ENCODE measurements around the gene SH3BGRL2. TPM values are rescaled to one million over a fixed set of nuclear protein-coding genes. Genes with fewer than 3 reads are reported as not detected.

The SH3BGRL2 gene
- total RNA-seq, 1 experiment from 2014 or later, result 3.8 TPM

DNA sequence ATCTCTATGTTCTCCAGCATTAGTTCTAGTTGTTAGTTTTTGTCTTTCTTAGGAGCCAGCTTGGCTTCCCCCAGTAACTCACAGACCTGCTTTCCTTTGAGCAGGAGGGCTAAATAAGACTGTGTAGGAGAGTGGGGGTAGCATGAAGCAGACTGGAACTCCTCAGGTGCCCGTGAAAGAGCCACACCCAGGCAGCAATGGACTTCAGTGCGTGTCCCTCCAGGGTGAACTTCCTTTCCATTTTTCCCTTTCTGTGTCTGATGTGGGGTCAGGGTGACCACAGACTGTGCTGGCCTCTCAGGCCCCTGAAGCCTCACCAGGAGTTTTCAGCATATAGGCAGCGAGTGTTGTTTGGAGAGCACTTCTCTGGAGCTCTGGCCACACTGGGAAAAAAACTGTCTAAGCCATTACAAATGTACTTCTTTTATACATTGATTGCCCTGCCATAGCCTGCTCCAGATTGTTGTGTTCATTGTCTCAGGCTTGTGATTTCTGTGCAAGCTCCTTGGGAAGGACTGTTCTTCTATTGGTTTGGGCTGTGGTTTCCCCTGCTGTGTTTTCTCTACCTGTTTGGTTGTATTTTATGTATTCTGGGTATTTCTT lies 55.7 kb downstream of the SH3BGRL2 start:
- Histone ChIP-seq H3F3A (ENCODE audit: low read length, unreplicated experiment) (no peaks in the 10 kb centered on the region), H3K9me2 (replicated peaks; ENCODE audit: low read length) (no peaks in the 10 kb centered on the region), H3K4me2 (ENCODE audit: low read length) (no peak overlapping the region), H3K36me3 (ENCODE audit: low read depth, low read length) (no peaks in the 10 kb centered on the region), H3K4me1 (ENCODE audit: insufficient read depth, low read length) (no peaks in the 10 kb centered on the region), H3K27ac (ENCODE audit: low read length) (no peak overlapping the region), H3K4me3 (ENCODE audit: low read length) (no peak overlapping the region), H3K9ac (ENCODE audit: low read length) (no peak overlapping the region), H3K79me2 (ENCODE audit: low read length) (no peaks in the 10 kb centered on the region), H4K20me1 (ENCODE audit: low read length) (no peaks in the 10 kb centered on the region), H3K27me3 (ENCODE audit: low read length) (no peaks in the 10 kb centered on the region), H2AFZ (ENCODE audit: low read length) (no peak overlapping the region), H3K9me3 (ENCODE audit: low read length) (no peaks in the 10 kb centered on the region)
- POLR2A ChIA-PET (ENCODE audit: unreplicated experiment), result interaction anchor here (0.7 kb wide), 1 partner anchor 15 kb away, joined by 4 read pairs; no protein-coding TSS in a partner anchor
- TF ChIP-seq EZH2phosphoT487 (IDR thresholded peaks at IDR 0.05; ENCODE audit: borderline replicate concordance, low read length), result no peak
- TF ChIP-seq, protein P1, sequence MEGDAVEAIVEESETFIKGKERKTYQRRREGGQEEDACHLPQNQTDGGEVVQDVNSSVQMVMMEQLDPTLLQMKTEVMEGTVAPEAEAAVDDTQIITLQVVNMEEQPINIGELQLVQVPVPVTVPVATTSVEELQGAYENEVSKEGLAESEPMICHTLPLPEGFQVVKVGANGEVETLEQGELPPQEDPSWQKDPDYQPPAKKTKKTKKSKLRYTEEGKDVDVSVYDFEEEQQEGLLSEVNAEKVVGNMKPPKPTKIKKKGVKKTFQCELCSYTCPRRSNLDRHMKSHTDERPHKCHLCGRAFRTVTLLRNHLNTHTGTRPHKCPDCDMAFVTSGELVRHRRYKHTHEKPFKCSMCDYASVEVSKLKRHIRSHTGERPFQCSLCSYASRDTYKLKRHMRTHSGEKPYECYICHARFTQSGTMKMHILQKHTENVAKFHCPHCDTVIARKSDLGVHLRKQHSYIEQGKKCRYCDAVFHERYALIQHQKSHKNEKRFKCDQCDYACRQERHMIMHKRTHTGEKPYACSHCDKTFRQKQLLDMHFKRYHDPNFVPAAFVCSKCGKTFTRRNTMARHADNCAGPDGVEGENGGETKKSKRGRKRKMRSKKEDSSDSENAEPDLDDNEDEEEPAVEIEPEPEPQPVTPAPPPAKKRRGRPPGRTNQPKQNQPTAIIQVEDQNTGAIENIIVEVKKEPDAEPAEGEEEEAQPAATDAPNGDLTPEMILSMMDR (conservative IDR thresholded peaks at IDR 0.05; ENCODE audit: low read depth, low read length), result no peak
- TF ChIP-seq EZH2 (IDR thresholded peaks at IDR 0.05; ENCODE audit: low read length, unreplicated experiment), result no peak
- ATAC-seq (no peak), DNase-seq (no peak)
- BruUV-seq (replicated peaks), result no TSS peak
- CTCF ChIA-PET, result no interaction called here
- intact Hi-C loops (cut with micrococcal nuclease), result no loop called here

DNA sequence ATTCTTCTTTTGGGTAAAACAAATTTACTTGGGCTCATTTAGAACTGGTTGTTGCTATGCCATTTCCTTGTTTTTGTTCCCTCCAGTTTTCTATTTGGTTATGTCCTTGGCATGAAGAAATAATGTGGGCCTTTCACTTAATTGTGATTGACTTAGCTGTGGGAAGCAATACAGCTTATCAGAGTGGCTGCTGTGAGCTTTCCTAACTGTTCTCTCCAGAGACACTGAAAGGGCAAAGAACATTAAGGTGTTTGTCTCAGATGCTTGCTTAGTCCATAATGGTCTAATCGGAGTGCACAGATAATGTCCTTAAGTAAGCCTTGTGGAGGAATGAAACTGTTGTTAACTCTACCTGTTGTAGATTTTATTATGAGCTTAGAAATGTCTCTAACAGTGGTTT lies 56.6 kb downstream of the SH3BGRL2 start:
- Histone ChIP-seq H3K36me3 (ENCODE audit: low read depth, low read length) (no peaks in the 10 kb centered on the region), H3K4me3 (ENCODE audit: low read length) (no peak overlapping the region), H3F3A (ENCODE audit: low read length, unreplicated experiment) (no peaks in the 10 kb centered on the region), H3K4me1 (ENCODE audit: insufficient read depth, low read length) (no peaks in the 10 kb centered on the region), H3K27ac (ENCODE audit: low read length) (no peak overlapping the region), H3K9me3 (ENCODE audit: low read length) (no peaks in the 10 kb centered on the region), H3K79me2 (ENCODE audit: low read length) (no peaks in the 10 kb centered on the region), H3K9ac (ENCODE audit: low read length) (no peak overlapping the region), H4K20me1 (ENCODE audit: low read length) (no peaks in the 10 kb centered on the region), H3K9me2 (replicated peaks; ENCODE audit: low read length) (no peaks in the 10 kb centered on the region), H3K4me2 (ENCODE audit: low read length) (no peak overlapping the region), H3K27me3 (ENCODE audit: low read length) (no peaks in the 10 kb centered on the region), H2AFZ (ENCODE audit: low read length) (no peak overlapping the region)
- ATAC-seq (no peak), DNase-seq (no peak)
- intact Hi-C loops (cut with micrococcal nuclease), result no loop called here
- POLR2A ChIA-PET (ENCODE audit: unreplicated experiment), result no interaction called here
- CTCF ChIA-PET, result no interaction called here
- no TSS peak for BruUV-seq (replicated peaks)
- TF ChIP-seq, protein P1 (conservative IDR thresholded peaks at IDR 0.05; ENCODE audit: low read depth, low read length), result no peak

DNA sequence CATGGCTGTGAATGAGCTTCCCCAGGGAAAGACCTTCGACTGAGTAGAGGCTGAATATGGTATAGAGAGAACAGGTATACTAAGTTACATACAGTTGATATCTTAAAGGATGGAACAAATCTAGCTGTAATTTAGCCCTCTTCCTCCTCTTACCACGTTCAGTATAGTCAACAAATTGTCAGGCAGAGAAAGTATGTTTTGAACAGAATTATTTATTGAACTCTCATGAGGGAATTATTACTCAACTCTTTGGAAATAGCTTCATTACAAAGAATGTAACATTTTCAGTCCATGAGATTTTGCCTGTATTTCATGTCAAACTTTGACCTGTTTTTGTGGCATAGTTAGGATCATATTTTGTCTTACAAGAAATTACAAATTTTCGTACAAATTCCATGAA lies 63.0 kb downstream of the SH3BGRL2 start:
- no peaks in the 10 kb centered on the region for H4K20me1 ChIP-seq (ENCODE audit: low read length)
- ChIA-PET POLR2A (ENCODE audit: unreplicated experiment) (no interaction called here), CTCF (no interaction called here)
- H3K36me3 ChIP-seq (ENCODE audit: low read depth, low read length), result no peaks in the 10 kb centered on the region
- no peak for DNase-seq
- TF ChIP-seq, protein P1 (conservative IDR thresholded peaks at IDR 0.05; ENCODE audit: low read depth, low read length), result no peak
- TF ChIP-seq EZH2phosphoT487 (IDR thresholded peaks at IDR 0.05; ENCODE audit: borderline replicate concordance, low read length), result no peak
- no peak for TF ChIP-seq EZH2 (IDR thresholded peaks at IDR 0.05; ENCODE audit: low read length, unreplicated experiment)
- no peaks in the 10 kb centered on the region for H3K9me3 ChIP-seq (ENCODE audit: low read length)
- intact Hi-C loops (cut with micrococcal nuclease), result no loop called here
- no peak overlapping the region for H3K4me2 ChIP-seq (ENCODE audit: low read length)
- no peak overlapping the region for H3K4me3 ChIP-seq (ENCODE audit: low read length)
- H3F3A ChIP-seq (ENCODE audit: low read length, unreplicated experiment), result no peaks in the 10 kb centered on the region
- no peaks in the 10 kb centered on the region for H3K79me2 ChIP-seq (ENCODE audit: low read length)
- no peak overlapping the region for H3K27ac ChIP-seq (ENCODE audit: low read length)
- H2AFZ ChIP-seq (ENCODE audit: low read length), result no peak overlapping the region
- no peaks in the 10 kb centered on the region for H3K4me1 ChIP-seq (ENCODE audit: insufficient read depth, low read length)
- H3K9me2 ChIP-seq (replicated peaks; ENCODE audit: low read length), result no peaks in the 10 kb centered on the region
- BruUV-seq (replicated peaks), result no TSS peak
- no peak for ATAC-seq
- no peaks in the 10 kb centered on the region for H3K27me3 ChIP-seq (ENCODE audit: low read length)
- no peak overlapping the region for H3K9ac ChIP-seq (ENCODE audit: low read length)

Measured in PC-3 (cell line).